ENCODE measurements around the gene ZDHHC14.
A peak's percentile ranks its signal among the peaks of the same experiment; 100 is the strongest.
"Not testable (repeated sequence)": the region's sequence is repeated elsewhere in the genome, so short reads cannot be mapped to it uniquely, and the experiment has no call there.

The ZDHHC14 gene

DNA sequence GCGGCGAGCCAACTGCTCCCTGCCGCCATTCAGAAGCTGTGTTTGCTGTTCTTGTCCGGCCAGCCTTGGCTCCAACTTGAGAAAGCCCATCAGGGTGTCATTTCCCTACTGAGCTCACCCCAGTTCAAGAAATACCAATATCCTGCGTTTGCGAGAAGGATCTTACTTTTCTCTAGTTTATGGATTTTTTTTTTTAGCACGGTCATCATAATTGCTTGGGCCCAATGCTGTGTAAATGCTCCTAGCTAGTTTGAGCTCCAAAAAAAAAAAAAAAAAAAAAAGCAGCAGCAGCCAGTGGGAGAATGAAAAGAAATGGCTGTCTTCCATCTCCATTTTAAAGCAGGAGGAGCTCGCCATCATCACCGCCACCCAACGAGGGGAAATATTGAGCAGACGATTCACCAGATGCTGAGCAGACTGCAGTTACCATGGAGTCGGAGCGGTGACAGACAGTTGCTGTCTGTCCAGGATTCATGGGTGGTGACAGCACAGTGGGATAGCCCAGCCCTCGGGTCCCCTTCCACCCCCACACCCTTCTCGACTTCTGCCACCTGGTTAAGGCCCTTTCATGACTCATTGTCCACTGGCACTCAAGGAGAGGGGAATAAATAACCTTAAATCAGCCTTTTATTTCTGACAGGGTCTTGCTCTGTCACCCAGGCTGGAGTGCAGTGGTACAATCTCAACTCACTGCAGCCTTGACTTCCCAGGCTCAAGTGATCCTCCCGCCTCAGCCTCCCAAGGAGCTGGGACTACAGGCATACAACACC lies 309.6 kb downstream of the ZDHHC14 start:
- H3K9ac ChIP-seq (ENCODE audit: low read depth, low read length) = no peak overlapping the region
- no peaks in the 10 kb centered on the region for H3K36me3 ChIP-seq (ENCODE audit: control insufficient read depth, insufficient read depth, low read length)
- H3K4me3 ChIP-seq (ENCODE audit: low read depth, low read length) = no peak overlapping the region
- H3K4me1 ChIP-seq (ENCODE audit: control insufficient read depth, insufficient read depth, low read length) = no peaks in the 10 kb centered on the region
- no peaks in the 10 kb centered on the region for H3K9me3 ChIP-seq (ENCODE audit: control insufficient read depth, insufficient read depth, low read length)
- H3K27ac ChIP-seq (ENCODE audit: low read depth, low read length) = no peak overlapping the region
- no peaks in the 10 kb centered on the region for H3K27me3 ChIP-seq (ENCODE audit: control insufficient read depth, insufficient read depth, low read length)

DNA sequence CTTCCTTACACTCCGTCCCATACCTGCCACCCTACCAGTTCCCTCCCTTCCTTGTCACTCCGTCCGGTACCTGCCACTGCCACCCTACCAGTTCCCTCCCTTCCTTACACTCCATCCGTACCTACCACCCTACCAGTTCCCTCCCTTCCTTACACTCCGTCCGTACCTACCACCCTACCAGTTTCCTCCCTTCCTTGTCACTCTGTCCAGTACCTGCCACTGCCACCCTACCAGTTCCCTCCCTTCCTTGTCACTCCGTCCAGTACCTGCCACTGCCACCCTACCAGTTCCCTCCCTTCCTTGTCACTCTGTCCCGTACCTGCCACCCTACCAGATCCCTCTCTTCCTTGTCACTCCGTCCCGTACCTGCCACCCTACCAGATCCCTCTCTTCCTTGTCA lies 310.6 kb downstream of the ZDHHC14 start:
- H3K4me3 ChIP-seq (ENCODE audit: low read depth, low read length) = not testable (repeated sequence)

DNA sequence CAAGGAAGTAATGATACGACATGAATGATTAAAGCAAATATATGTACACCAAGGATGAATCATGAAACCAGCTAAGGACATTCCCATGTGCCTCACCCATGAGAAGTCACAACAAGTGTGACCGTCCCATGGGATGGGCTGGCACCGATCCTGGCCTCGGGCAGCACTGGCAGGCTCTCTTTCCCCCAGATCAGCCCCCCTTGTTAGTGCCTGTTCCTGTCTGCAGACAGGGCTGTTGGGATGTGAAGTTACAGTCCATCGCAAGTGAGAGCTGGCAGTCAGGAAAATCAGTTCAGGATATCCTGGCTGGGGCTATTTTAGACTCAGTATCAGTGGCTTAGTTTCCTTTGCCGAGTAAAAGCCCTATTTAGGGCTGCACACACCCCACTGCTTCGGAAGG lies 312.9 kb downstream of the ZDHHC14 start:
- H3K27me3 ChIP-seq (ENCODE audit: control insufficient read depth, insufficient read depth, low read length) = no peaks in the 10 kb centered on the region
- no peaks in the 10 kb centered on the region for H3K9me3 ChIP-seq (ENCODE audit: control insufficient read depth, insufficient read depth, low read length)
- no peak overlapping the region for H3K4me3 ChIP-seq (ENCODE audit: low read depth, low read length)
- H3K27ac ChIP-seq (ENCODE audit: low read depth, low read length) = no peak overlapping the region
- H3K36me3 ChIP-seq (ENCODE audit: control insufficient read depth, insufficient read depth, low read length) = no peaks in the 10 kb centered on the region
- no peaks in the 10 kb centered on the region for H3K4me1 ChIP-seq (ENCODE audit: control insufficient read depth, insufficient read depth, low read length)
- no peak overlapping the region for H3K9ac ChIP-seq (ENCODE audit: low read depth, low read length)

More for the DNA sequence above, 310.6 kb downstream of the ZDHHC14 start:
- H3K9me3 ChIP-seq (ENCODE audit: control insufficient read depth, insufficient read depth, low read length); H3K27ac ChIP-seq (ENCODE audit: low read depth, low read length); H3K36me3 ChIP-seq (ENCODE audit: control insufficient read depth, insufficient read depth, low read length); H3K27me3 ChIP-seq (ENCODE audit: control insufficient read depth, insufficient read depth, low read length); H3K9ac ChIP-seq (ENCODE audit: low read depth, low read length); H3K4me1 ChIP-seq (ENCODE audit: control insufficient read depth, insufficient read depth, low read length): not testable (repeated sequence)

DNA sequence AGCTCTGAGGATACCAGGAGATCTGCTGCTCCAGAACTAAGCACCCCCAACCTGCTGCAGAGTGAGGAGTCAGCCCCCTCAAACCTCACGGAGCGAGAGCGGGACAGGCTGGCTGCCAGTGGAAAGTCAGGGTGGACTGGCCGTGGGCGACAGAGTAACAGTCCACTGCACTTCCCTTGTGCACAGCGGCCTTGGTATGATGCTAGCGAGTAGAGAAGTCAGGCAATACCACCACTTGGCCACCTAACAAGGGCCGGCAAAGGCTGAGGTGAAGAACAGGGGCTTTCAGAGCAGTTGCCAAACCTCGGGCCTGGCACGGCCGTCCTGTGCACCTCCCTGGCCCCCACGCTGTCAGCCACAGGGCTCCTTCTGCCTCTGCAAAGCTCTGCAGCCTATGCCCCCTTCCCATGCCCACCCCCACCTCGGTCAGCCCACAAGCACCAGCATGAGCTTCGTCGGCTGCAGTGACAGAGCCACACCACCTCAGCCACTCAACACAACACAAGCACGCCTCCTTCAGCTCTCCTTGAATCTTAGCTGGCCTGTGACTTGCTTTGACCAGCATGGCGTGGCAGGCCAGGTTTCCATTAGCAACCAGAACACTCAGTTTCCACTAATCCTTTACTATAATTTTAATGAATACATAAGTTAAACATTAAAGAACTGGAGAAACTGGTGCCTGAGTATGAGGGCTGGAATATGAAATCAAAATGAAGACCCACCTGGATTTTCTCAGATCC lies 314.5 kb downstream of the ZDHHC14 start:
- no peaks in the 10 kb centered on the region for H3K36me3 ChIP-seq (ENCODE audit: control insufficient read depth, insufficient read depth, low read length)
- no peaks in the 10 kb centered on the region for H3K9me3 ChIP-seq (ENCODE audit: control insufficient read depth, insufficient read depth, low read length)
- H3K27me3 ChIP-seq (ENCODE audit: control insufficient read depth, insufficient read depth, low read length) = no peaks in the 10 kb centered on the region
- H3K4me1 ChIP-seq (ENCODE audit: control insufficient read depth, insufficient read depth, low read length) = peaks cover 9% of the 10 kb centered on the region
- no peak overlapping the region for H3K27ac ChIP-seq (ENCODE audit: low read depth, low read length)
- no peak overlapping the region for H3K4me3 ChIP-seq (ENCODE audit: low read depth, low read length)
- H3K9ac ChIP-seq (ENCODE audit: low read depth, low read length) = no peak overlapping the region

DNA sequence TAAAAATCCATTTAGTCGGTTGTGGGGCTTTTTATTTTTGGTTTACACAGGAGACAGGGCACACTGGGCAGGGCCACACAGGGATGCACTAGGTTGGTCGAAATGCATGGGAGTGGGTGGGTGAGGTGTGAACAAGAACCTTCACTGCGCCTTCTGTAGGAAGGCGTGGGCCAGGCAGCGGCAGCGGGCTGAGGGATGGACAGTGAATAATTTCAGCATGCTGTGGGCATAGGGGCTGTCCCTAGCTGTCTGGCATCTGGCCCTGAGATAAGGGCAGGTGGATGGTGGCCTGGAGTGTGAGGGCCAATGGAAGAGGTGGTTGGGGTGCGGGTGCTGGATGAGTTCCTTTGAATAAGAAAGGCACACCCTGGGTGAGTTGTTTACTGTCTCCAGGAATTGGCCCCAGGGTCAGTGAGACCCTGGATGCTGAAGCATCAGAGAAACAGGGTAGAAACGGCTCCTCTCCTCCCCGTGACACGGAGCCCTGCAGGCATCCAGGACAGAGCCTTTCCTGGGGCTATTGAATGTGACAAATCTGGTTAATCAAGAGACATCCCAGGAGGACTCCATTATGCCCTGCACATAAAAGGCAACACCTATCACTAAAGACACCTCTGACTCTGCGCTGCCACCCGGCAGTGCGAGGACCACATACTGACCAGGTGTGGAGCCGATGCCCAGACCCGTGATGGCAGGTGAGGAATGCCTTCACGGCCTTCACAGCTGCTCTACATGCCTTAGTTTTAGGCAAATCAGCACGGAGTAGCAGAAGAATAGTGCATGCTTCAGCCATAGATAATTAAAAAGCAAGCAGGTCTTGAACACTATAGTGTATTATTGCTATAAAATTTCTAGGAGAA lies 319.0 kb downstream of the ZDHHC14 start:
- Histone ChIP-seq H3K4me3 (ENCODE audit: low read depth, low read length) (no peak overlapping the region), H3K27me3 (ENCODE audit: control insufficient read depth, insufficient read depth, low read length) (no peaks in the 10 kb centered on the region), H3K9ac (ENCODE audit: low read depth, low read length) (no peak overlapping the region), H3K4me1 (ENCODE audit: control insufficient read depth, insufficient read depth, low read length) (peaks cover 9% of the 10 kb centered on the region), H3K36me3 (ENCODE audit: control insufficient read depth, insufficient read depth, low read length) (no peaks in the 10 kb centered on the region), H3K9me3 (ENCODE audit: control insufficient read depth, insufficient read depth, low read length) (peaks cover 4% of the 10 kb centered on the region; the same call in 1 of the 2 replicates), H3K27ac (ENCODE audit: low read depth, low read length) (no peak overlapping the region)

DNA sequence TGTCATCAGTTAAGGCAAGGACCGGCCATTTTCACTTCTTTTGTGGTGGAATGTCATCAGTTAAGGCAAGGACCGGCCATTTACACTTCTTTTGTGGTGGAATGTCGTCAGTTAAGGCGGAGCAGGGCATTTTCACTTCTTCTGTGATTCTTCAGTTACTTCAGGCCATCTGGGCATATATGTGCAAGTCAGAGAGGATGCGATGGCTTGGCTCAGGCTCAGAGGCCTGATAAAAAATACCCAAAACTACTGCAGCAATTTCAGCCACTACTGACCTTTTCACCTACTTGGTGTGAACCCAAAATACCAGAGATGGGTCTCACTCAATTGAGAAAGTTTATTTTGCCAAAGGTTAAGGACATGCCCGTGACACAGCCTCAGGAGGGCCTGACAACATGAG lies 325.4 kb downstream of the ZDHHC14 start:
- H3K27me3 ChIP-seq (ENCODE audit: control insufficient read depth, insufficient read depth, low read length); H3K27ac ChIP-seq (ENCODE audit: low read depth, low read length); H3K4me3 ChIP-seq (ENCODE audit: low read depth, low read length); H3K9ac ChIP-seq (ENCODE audit: low read depth, low read length); H3K36me3 ChIP-seq (ENCODE audit: control insufficient read depth, insufficient read depth, low read length): not testable (repeated sequence)
- Histone ChIP-seq H3K9me3 (ENCODE audit: control insufficient read depth, insufficient read depth, low read length) (peaks cover 15% of the 10 kb centered on the region), H3K4me1 (ENCODE audit: control insufficient read depth, insufficient read depth, low read length) (peaks cover 24% of the 10 kb centered on the region)

DNA sequence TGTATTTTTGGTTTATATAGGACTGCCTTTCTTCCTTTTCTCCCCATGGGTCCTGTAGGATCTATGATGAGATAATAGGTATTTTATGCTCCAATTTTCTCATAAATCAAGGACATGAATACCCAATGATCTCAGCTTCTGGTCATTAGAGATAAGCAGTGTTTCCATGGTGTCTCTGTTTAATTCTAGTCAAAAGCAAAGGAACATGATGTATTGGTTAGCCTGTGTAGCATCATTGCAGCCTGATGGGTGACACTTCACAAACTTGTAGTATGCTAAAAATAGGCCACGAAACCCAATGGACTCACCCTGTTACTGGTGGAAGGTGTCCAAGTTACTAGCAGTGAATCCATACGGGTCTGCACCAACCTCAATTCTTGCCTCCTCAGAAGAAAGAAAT lies 325.9 kb downstream of the ZDHHC14 start:
- H3K9me3 ChIP-seq (ENCODE audit: control insufficient read depth, insufficient read depth, low read length) = peaks cover 15% of the 10 kb centered on the region
- H3K36me3 ChIP-seq (ENCODE audit: control insufficient read depth, insufficient read depth, low read length) = no peaks in the 10 kb centered on the region
- H3K4me3 ChIP-seq (ENCODE audit: low read depth, low read length) = no peak overlapping the region
- H3K27me3 ChIP-seq (ENCODE audit: control insufficient read depth, insufficient read depth, low read length) = no peaks in the 10 kb centered on the region
- no peak overlapping the region for H3K9ac ChIP-seq (ENCODE audit: low read depth, low read length)
- H3K4me1 ChIP-seq (ENCODE audit: control insufficient read depth, insufficient read depth, low read length) = peaks cover 24% of the 10 kb centered on the region
- no peak overlapping the region for H3K27ac ChIP-seq (ENCODE audit: low read depth, low read length)

DNA sequence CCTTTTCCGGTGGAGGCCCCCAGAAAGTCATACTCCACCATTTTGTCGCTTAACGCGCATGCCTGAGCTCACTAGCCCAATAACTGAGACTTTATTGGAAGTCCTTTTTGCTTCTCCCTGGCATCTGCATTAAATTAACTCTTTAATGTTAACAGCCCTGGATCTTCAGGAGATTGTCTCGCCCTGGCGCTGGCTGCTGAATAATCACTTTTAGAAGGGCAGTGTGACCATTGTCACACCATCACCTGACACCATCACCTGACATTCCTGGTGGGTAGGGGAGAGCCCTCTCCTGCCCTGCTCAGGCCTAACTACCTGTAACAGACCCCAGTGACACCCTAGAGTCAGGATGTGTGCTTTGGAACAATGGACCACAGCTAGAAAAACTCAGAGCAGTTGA lies 326.6 kb downstream of the ZDHHC14 start:
- no peak overlapping the region for H3K9ac ChIP-seq (ENCODE audit: low read depth, low read length)

DNA sequence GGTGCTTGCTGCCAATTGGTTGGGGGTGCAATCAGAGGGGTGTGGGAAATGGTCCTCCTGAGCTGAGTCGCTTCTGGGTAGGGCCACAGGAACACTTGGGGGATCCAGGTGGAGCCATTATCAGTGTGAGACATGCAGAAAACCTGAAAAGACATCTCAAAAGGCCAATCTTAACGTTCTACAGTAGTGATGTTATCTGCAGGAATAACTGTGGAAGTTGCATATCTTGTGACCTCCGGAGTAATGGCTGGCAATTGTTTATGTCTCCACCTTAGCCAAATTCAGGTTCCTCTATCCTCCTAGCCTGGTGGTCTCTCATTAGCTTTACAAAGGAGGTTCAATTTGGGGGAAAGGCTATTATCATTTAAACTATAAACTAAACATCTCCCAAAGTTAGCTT lies 327.2 kb downstream of the ZDHHC14 start:
- Histone ChIP-seq H3K9ac (ENCODE audit: low read depth, low read length) (no peak overlapping the region), H3K4me1 (ENCODE audit: control insufficient read depth, insufficient read depth, low read length) (peaks cover 24% of the 10 kb centered on the region), H3K36me3 (ENCODE audit: control insufficient read depth, insufficient read depth, low read length) (no peaks in the 10 kb centered on the region), H3K9me3 (ENCODE audit: control insufficient read depth, insufficient read depth, low read length) (peaks cover 15% of the 10 kb centered on the region), H3K27ac (ENCODE audit: low read depth, low read length) (peak overlapping the region; percentile 31), H3K4me3 (ENCODE audit: low read depth, low read length) (no peak overlapping the region; the same call in 1 of the 2 replicates), H3K27me3 (ENCODE audit: control insufficient read depth, insufficient read depth, low read length) (no peaks in the 10 kb centered on the region)

More for the DNA sequence above, 326.6 kb downstream of the ZDHHC14 start:
- no peaks in the 10 kb centered on the region for H3K36me3 ChIP-seq (ENCODE audit: control insufficient read depth, insufficient read depth, low read length)
- H3K4me3 ChIP-seq (ENCODE audit: low read depth, low read length) = no peak overlapping the region
- H3K4me1 ChIP-seq (ENCODE audit: control insufficient read depth, insufficient read depth, low read length) = peaks cover 24% of the 10 kb centered on the region
- no peaks in the 10 kb centered on the region for H3K27me3 ChIP-seq (ENCODE audit: control insufficient read depth, insufficient read depth, low read length)
- peaks cover 15% of the 10 kb centered on the region for H3K9me3 ChIP-seq (ENCODE audit: control insufficient read depth, insufficient read depth, low read length)
- peak overlapping the region; percentile 44 for H3K27ac ChIP-seq (ENCODE audit: low read depth, low read length)

DNA sequence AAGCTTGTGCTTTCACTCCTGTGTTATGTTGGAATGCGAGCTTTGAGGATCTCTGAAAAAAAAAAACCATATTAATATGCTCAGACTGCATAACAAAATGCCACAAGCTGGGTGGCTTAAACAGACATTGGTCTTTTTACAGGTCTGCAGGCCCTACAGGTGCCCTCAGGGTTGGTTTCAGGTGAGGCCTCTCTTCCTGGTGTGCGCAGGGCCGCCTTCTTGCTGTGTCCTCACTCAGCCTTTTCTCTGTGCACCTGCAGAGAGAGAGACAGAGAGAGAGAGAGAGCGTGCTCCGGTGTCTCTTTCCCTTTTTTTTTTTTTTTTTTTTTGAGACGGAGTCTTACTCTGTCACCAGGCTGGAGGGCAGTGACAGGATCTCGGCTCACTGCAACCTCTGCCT lies 327.9 kb downstream of the ZDHHC14 start:
- H3K4me3 ChIP-seq (ENCODE audit: low read depth, low read length) = peak overlapping the region; percentile 27; the same call in 1 of the 2 replicates
- H3K4me1 ChIP-seq (ENCODE audit: control insufficient read depth, insufficient read depth, low read length) = peaks cover 24% of the 10 kb centered on the region
- H3K27me3 ChIP-seq (ENCODE audit: control insufficient read depth, insufficient read depth, low read length) = no peaks in the 10 kb centered on the region
- H3K36me3 ChIP-seq (ENCODE audit: control insufficient read depth, insufficient read depth, low read length) = no peaks in the 10 kb centered on the region
- H3K9ac ChIP-seq (ENCODE audit: low read depth, low read length) = no peak overlapping the region
- peaks cover 15% of the 10 kb centered on the region for H3K9me3 ChIP-seq (ENCODE audit: control insufficient read depth, insufficient read depth, low read length)
- H3K27ac ChIP-seq (ENCODE audit: low read depth, low read length) = peak overlapping the region; percentile 31

Data from HUES48 (cell line).